CD4-positive, alpha-beta T cell treated with Interleukin-1 beta for 1 hour (primary cell): ENCODE data around the gene TMEM120A.
A peak's percentile ranks its signal among the peaks of the same experiment; 100 is the strongest.
"Not testable (repeated sequence)": the region's sequence is repeated elsewhere in the genome, so short reads cannot be mapped to it uniquely, and the experiment has no call there.

Experiments
- DNase-seq, 2 donors: peaks; one replicate each; pipeline ENCODE4 v3.0.0-alpha.2; 2020 to 2022

The TMEM120A gene

GRCh38 chr7:75994388-75995051 lies at the start of gene TMEM120A:
TMEM120A (minus strand) TSS chr7:75994595; CDS start chr7:75994570, 25 bp downstream.
- peak; percentile 91 to 93 for DNase-seq

GRCh38 chr7:76040126-76040525 lies 45.7 kb upstream of the TMEM120A start:
- no peak for DNase-seq

- DNase-seq: no peak
Measured at GRCh38 chr7:76037310-76037709, 42.9 kb upstream of the TMEM120A start.

GRCh38 chr7:76031964-76032363 lies 37.6 kb upstream of the TMEM120A start:
- DNase-seq: no peak

- DNase-seq: not testable (repeated sequence)
Measured at GRCh38 chr7:76029682-76030081, 35.3 kb upstream of the TMEM120A start.

GRCh38 chr7:76023002-76023401 lies 28.6 kb upstream of the TMEM120A start:
- peak in 1 of 2 donors; percentile 24 for DNase-seq

GRCh38 chr7:76022026-76022780 lies 27.8 kb upstream of the TMEM120A start:
- no peak for DNase-seq

GRCh38 chr7:76020031-76020714 lies 25.8 kb upstream of the TMEM120A start:
- DNase-seq: peak; percentile 63 to 69

GRCh38 chr7:76018520-76018919 lies 24.1 kb upstream of the TMEM120A start:
- DNase-seq: not testable (repeated sequence)

- DNase-seq: no peak
Measured at GRCh38 chr7:76016191-76016947, 22.0 kb upstream of the TMEM120A start.

GRCh38 chr7:76011442-76011861 lies 17.1 kb upstream of the TMEM120A start:
- DNase-seq: no peak

- DNase-seq: no peak
Measured at GRCh38 chr7:76009672-76010600, 15.5 kb upstream of the TMEM120A start.

GRCh38 chr7:76008156-76008687 lies 13.8 kb upstream of the TMEM120A start:
- peak in 1 of 2 donors; percentile 21 for DNase-seq

GRCh38 chr7:76005004-76005403 lies 10.6 kb upstream of the TMEM120A start:
- DNase-seq: not testable (repeated sequence)

GRCh38 chr7:76003351-76003750 lies 9.0 kb upstream of the TMEM120A start:
- no peak for DNase-seq

- DNase-seq: no peak
Measured at GRCh38 chr7:76002822-76003221, 8.4 kb upstream of the TMEM120A start.

- DNase-seq: no peak
Measured at GRCh38 chr7:76002139-76002538, 7.7 kb upstream of the TMEM120A start.

GRCh38 chr7:76000566-76000965 lies 6.2 kb upstream of the TMEM120A start:
- DNase-seq: no peak

GRCh38 chr7:75998038-75998437 lies 3.6 kb upstream of the TMEM120A start:
- no peak for DNase-seq

- no peak for DNase-seq
Measured at GRCh38 chr7:75996476-75996875, 2.1 kb upstream of the TMEM120A start.

GRCh38 chr7:75995996-75996395 lies 1.6 kb upstream of the TMEM120A start:
- no peak for DNase-seq
